ENCODE results near the gene DGKE.

DGKE gene

DNA sequence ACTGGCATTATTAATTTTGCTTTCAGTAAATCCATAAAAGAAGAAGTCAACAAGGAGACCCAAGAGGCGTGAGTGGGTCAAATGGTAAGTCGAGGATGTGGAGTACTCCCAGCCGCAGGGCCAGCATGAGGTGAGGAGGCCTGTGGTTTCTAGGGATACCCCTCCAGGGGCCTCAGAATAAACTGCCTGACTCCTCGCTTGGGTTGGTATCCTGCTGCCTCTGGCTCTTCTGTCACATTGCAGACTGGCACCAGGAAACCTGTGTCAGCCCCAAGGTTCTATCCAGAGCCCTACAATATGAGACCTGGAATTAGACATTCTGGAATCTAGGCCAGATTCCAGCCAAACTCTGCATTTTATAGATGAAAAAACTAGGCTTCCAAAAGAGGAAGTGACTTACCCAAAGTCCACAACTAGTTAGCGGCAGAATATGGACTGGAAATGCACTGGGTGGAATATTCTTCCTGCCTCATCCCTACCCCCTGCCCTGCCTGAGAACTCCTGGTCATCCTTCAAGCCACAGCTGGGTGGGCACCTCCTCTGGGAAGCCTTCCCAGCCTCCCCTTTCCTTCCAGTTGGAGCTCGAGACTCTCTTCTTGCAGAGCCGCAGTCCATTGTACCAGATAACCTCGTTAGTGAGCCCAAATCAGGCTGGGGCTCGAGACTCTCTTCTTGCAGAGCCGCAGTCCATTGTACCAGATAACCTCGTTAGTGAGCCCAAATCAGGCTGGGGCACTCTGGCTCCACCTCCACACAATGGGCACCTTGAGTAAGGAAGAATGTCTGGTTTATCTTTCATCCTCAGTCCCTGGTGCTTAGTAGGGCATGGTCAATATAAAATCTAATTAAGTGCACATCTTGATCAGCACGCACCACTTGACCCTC is 22.8 kb upstream of the DGKE start:
- DNase-seq (ENCODE audit: extremely low spot score, insufficient read length, low read depth) (no peak), FAIRE-seq (no peak)

DNA sequence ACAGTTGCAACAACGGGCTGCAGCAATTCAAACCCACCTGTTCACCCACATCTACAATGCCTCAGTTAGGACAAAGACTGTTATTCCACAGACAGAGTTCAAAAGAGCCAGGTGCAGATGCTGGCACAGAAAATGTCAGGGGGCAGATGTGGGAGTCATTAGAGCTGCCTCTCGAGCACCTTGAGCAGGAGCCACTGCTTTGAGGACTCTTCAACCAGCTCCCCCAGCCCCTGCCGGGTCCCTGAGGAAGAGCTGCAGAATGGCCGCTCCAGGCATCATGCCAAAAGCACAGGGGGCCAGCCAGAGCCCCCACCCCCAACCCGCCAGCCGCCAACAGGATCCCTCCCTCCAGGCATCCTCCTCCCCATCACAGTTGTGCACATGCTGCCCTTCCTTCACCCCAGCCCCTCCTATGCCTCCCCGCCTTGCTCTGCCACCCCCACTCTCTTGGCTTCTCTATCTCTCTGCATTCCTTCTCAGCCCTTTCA is 21.0 kb upstream of the DGKE start:
- FAIRE-seq (no peak), DNase-seq (ENCODE audit: extremely low spot score, insufficient read length, low read depth) (no peak)

DNA sequence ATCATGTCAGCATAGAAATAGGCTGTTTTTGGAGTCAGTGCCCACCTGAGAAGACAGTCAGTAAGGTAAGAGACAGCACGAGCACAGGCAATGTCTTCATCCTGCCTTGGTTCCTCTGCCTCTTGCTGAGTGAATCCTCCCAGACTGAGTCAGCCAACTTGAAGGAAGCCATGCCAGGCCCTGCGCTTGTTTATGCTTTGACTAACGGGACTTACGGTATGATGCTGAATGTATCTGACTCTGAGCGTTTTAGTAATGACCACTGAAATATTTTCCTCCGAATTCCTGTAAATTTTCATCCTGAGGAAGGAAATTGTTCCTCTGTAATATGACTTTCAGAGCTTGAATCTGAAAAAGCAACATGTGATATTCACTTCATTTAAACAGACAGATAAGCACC is 18.2 kb upstream of the DGKE start:
- no peak for DNase-seq (ENCODE audit: extremely low spot score, insufficient read length, low read depth)
- FAIRE-seq: no peak

DNA sequence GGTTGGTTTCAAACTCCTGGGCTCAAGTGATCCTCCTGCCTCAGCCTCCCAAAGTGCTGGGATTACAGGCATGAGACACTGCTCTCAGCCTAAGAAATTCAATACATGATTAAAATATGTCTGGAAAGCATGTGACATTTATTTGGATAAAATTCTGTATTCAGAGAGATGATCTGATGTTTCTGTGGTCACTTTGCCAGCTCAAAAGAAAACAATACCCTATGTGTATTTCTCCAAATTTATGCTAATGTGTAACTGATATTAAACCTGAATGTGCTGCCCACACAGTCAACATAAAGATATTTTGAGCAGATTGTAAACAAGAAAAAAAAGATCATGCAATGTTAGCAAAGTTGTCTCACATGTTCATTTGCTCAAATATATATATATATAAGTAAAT is 16.9 kb upstream of the DGKE start:
- no peak for FAIRE-seq
- no peak for DNase-seq (ENCODE audit: extremely low spot score, insufficient read length, low read depth)

DNA sequence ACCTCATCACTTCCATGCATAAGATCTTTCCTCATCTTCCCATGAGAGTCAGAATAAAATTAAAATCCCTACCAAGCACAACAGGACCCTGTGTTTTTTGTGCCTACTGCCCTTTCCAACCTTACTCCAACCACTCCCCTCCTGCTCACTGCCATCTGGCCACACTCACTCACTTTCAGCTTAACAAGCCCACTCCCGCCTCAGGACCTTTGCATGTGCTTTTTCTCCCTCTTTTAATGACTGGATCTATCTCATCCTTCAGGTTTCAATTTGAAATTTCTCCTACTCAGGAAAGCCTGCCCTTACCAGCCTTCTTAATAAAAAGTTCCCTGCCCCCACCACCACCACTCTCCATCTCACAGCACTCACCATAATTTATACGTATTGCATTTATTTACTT is 14.9 kb upstream of the DGKE start:
- DNase-seq (ENCODE audit: extremely low spot score, insufficient read length, low read depth) (no peak), FAIRE-seq (no peak)

DNA sequence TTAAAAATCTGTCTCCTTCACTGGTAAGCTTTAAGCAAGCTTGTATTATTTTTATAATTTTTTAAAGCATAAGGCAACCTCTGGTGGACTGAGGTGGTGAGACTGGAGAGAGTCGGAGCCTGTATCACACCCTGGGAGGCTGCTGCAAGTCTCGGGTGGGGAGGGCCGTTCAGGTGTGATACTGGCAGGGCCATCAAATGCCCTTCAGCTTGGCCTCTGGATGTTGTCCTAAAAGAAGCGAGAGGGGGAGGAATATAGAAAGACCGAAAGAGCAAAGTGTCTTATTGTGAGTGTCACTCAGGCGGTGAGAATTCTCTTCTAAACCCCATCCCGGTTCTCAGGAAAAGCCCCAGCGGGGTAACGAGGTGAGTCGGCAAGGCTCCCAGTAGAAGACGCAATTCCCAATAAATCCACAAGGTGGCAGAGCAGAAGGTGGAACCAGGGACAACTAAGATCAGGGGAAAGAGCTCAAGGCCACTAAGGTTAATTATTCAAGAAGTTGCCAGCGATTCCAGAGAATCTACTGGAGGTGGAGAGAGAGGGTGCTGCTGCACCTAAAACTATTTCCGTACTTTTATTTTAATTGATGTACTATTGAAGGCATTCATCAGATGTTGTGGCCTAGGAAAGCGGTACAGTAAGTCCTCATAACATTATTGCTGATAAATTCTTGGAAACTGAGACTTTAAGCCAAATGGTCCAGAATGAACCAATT is 14.4 kb upstream of the DGKE start:
- FAIRE-seq (peak; percentile 80), DNase-seq (ENCODE audit: extremely low spot score, insufficient read length, low read depth) (peak; percentile 62)

DNA sequence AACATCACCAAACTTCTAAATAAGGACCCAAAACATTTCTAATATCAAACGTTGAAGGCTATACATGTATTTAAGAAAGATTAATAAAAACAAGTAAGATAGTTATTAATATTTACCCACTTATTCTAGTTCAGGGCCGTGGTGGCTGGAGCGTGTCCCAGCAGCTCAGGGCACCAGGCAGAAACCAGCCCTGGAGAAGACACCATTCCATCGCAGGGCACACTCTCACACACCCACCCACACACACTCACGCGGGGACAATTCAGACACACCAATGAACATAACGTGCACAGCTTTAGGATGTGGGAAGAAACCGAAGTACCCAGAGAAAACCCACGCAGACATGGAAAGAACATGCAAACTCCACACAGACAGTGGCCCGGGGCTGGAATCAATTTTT is 13.7 kb upstream of the DGKE start:
- no peak for DNase-seq (ENCODE audit: extremely low spot score, insufficient read length, low read depth)
- FAIRE-seq: no peak

DNA sequence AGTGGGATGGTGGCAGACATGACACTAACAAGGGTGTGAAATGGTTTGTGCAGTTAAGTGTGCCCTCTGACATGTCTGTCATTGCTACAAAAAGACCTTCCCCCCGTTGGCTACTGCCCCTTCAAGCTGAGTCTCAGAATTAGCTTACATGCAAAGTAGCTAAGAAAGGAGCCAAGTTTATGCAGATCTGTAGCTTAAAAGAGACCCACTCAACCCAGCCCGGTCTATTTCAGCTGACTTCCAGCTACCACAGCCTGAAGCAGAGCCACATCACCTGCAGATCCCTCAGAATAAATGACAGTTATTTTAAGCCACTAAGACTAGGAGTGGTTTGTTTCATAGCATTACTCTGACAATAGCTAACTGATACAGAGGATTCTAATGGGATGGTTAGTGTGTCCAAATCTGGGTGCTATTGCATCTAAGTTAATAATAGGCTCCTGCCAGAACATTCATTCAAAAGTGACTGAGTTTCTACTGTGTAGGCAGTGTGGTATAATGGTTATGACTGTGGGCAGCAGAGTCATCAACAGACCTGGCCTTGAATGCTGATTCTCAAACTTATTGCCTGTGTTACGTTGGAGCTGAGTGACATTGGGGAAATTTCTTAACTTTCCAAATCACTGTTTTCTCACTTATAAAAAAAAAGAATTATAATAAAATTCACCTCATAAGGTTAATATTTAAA is 12.0 kb upstream of the DGKE start:
- DNase-seq (ENCODE audit: extremely low spot score, insufficient read length, low read depth) (no peak), FAIRE-seq (no peak)

DNA sequence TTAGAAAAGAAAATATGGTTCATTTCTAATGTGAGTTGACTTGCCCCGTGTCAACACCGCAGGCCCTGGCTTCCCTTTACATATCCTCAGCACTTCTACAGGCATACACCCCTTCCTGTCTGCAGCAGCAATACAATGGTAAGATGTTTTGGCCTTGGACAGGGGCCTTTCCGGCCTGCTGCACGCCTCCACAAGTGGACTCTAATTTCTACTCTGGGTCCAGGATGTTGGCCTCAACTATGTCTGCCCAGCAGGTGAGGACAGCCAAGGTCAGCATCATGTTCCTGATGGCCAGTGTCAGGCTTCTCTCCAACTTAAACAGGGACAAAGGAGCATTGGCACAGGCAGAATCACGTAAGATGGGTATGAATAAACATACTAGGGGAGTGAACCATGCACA is 11.2 kb upstream of the DGKE start:
- DNase-seq (ENCODE audit: extremely low spot score, insufficient read length, low read depth): no peak
- no peak for FAIRE-seq

DNA sequence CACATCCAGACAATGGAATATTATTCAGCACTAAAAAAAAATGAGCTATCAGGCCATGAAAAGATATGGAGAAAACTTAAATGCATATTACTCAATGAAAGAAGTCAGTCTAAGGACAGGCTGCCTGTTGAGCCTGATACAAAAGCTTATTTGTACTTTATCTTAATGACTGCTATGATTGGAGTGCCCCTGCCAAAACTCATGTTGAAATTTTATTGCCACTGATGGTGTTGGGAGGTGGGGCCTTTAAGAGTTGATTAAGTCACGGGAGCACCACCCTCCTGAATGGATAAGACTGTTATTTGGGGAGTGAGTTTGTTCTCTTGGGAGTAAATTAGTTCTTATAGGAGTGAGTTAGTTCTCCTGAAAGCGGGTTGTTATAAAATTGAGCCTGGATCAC is 10.1 kb upstream of the DGKE start:
- DNase-seq (ENCODE audit: extremely low spot score, insufficient read length, low read depth) (no peak), FAIRE-seq (no peak)

DNA sequence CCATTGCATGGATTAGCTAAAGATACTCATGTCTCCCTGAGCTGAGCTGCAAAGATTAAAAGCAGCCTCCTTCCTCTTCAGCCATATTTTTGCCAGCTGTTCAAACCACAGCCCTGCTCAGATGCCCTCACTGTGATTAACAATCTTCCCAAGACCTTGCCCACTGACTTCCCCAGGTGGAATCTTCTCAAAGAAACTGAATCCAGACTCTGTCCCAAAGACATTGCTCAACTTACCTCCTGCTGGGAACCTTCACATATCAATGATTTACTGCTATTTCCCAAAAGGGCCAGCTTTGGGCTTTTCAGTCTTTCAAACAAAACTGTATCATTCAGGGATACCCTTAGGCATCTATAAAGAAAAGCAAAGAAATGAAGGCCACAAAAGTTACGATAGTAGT is 9.4 kb upstream of the DGKE start:
- no peak for DNase-seq (ENCODE audit: extremely low spot score, insufficient read length, low read depth)
- FAIRE-seq: no peak

DNA sequence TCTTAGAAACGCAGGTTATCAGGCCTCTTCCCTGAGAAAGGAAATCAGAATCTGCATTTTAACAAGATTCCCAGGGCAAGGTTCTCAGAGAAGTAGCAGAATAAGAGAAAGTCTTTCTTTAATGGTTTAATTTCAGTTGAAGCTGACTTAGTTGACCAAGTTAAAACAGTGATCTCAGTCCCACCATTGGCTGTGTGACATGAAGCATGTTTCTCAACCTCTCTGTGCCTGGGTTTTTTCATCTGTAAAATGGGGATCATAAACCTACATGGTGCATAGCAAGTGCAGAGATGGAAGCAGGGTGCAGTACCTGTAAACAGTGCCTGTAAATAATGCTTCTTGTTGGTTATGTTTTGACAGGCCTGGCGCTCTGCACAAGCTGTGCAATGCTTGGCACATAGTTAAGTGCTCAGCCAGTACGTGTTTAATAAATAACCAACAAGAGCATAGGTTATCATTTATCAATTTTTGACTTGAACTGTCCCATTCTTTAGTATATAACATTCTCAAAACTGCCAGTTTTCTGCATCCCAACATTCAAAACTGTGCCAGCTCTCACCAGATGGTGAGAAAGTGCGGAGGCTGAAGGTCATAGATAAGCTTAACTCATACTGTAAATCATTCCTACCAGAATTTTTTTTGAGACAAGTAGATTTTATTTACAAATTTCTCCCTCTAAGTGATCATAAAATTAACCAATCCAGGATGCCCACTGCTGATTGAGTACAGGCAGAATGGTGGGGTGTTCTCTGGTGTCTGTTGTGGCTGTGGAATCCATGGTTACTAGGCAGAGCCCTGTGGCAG is 7.1 kb upstream of the DGKE start:
- no peak for FAIRE-seq
- DNase-seq (ENCODE audit: extremely low spot score, insufficient read length, low read depth): no peak

DNA sequence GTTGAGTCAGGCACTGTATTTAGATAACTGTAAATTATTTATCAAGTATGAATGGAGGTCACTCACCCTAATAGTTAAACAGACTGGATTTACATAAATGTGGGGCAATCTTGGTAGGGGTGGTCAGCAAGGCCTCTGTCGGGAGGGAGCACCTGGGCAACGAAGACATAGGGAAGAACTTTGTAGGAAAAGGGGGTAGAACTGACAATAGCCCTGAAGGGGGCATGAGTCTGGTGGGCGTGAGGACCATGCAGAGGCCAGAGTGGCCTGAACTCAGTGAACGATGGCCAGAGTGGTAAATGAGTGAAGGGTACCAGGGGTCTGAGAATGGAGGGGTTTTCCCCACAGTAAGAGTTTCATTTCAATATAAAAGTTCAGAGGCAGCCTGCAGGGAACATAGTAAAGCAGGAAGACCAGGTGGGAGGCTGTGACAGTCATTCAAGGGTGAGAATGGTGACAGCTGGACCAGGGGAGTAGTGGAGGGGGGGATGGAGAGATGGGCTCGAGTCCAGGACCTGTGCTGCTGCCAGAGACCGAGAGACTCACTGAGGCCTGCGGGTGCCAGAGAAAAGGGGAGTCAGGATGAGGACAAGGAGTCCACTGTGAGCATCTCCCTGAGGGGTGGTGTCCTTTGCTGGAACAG is 3.1 kb upstream of the DGKE start:
- no peak for DNase-seq (ENCODE audit: extremely low spot score, insufficient read length, low read depth)
- no peak for FAIRE-seq

DNA sequence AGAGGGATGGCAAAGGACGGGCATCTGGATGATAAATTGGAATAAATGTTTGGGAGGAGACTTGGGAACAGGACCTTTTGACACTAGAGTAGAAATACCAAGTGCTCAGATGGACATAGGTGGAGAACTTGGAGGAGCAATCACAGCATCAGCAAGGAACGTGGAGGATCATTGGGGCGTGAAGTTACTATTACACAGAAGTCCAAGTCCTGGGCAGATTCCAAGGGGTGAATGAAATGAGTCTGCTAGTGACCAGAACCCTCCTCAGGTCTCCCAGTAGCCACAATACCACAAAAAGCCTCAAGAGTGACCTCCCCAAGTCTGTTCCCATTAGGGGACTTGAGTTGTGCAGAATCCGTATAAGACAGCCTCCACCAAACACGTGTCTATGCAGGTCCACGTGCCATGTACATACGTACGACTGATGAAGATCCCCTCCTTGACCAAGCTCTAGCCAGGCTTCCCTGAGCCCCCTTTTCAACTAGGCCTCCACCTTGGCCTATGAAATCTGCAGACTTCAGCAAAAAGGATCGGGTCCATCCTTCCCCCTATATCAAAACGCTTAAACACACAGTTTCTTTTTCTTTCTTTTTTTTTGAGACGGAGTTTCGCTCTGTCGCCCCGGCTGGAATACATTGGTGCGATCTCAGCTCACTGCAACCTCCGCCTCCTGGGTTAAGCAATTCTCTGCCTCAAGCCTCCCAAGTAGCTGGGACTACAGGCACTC is 2.4 kb upstream of the DGKE start:
- DNase-seq (ENCODE audit: extremely low spot score, insufficient read length, low read depth) (no peak), FAIRE-seq (no peak)

DNA sequence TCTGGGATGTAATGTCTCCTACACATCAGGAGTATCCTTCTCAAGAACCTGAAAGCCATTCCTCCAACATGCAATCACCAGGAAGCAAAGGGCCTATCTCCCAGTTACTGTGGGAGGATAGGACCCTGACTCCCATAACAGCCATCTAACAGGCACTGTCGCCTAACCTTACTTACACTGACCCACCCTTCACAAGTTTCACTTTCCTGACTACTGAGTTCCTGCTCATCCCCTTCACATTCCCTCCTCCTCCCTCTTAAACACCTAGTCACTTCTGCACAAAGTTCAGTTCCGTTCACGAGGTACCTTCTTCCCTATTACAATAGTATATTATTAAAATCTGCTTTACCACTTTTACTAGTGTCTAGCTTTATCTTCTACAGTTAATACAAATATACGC is 1.5 kb upstream of the DGKE start:
- FAIRE-seq (no peak), DNase-seq (ENCODE audit: extremely low spot score, insufficient read length, low read depth) (no peak)

DNA sequence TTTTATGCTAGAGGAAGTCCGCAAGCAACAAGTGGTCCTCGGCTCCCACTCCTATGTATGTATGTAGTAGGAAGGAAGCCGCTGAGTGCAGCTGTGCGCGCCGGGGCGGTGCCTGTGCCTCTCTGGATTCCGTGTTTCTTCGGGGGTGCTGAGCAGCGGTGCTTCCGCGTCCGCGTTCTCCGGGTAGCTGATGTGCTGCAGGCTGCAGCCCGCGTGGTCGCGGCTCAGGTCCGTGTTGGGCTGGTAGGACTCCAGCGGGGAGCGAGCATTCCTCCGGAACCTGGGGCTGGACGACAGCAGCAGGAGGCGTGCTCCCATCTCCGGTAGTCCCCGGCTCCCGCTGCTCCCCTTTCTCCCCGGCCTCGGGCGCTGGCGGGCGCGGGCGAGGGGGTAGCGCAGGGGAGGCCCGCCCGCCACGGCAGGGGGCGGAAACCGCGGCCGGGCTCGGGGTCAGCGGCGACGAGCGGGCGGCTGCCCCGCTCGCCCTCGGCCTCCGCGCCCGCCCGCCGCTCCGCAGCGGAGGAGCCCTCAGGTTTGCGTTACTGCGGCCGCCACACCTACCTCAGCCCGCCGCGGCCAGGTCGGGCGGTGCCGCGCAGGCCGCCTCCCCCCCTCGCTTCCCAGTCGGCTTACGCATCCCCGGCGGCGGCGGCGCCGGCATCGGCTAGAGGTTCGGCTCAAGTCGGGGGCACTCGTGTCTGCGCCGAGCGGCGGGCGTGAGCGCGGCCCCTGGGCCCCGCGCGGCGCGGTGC is 718 bp upstream of the DGKE start:
- DNase-seq (ENCODE audit: extremely low spot score, insufficient read length, low read depth): peak; percentile 52
- peak; percentile 79 for FAIRE-seq

DNA sequence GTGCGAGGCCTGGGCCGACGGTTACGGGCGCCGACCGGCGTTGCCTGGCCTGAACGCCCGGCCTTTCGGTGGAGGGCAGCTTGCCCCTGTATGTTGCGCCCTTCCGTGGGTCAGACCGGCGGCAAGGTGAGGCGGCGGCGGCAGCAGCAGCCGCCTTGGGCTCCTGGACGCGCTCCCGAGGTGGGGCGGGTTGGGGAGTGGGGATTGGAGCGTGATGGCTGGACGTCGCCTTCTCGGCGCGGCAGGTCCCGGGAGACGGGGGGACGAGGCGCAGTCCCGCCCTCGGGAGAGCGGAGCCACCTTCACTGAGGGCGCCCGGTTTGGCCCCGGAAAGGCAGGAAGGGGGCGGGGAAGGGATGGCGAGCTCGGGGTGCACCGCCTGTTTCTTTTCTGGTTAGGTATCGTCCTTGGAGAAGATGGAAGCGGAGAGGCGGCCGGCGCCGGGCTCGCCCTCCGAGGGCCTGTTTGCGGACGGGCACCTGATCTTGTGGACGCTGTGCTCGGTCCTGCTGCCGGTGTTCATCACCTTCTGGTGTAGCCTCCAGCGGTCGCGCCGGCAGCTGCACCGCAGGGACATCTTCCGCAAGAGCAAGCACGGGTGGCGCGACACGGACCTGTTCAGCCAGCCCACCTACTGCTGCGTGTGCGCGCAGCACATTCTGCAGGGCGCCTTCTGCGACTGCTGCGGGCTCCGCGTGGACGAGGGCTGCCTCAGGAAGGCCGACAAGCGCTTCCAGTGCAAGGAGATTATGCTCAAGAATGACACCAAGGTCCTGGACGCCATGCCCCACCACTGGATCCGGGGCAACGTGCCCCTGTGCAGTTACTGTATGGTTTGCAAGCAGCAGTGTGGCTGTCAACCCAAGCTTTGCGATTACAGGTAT is 671 bp downstream of the DGKE start:
- DNase-seq (ENCODE audit: extremely low spot score, insufficient read length, low read depth): peak; percentile 8
- peak; percentile 81 for FAIRE-seq

DNA sequence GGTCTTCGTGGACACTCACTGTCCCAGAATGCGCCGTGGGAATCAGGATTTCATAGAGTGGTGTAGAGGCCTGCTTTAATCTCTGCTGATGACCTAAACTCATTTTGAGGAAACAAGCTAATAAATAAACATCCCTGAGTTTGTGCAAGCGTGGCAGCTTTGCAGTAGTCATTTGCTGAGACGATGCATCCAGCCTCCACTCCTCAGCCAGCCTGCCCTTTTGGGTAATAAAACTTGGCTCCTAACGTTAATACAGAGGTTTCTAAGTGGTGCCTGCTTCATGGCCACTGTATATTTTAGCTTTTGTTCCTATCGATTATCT is 1.3 kb downstream of the DGKE start:
- FAIRE-seq: no peak

More for the DNA sequence above, 1.3 kb downstream of the DGKE start:
- DNase-seq (ENCODE audit: extremely low spot score, insufficient read length, low read depth): no peak
